ENCODE results near the gene SPATS2. TPM values are rescaled to one million over a fixed set of nuclear protein-coding genes. Genes with fewer than 3 reads are reported as not detected.
"Not testable (repeated sequence)": the region's sequence is repeated elsewhere in the genome, so short reads cannot be mapped to it uniquely, and the experiment has no call there.

SPATS2 gene
- total RNA-seq, 2 donors from 2014 or later: 11.5 to 31.4 TPM

- DNase-seq (ENCODE audit: low spot score) (no peak), ATAC-seq (ENCODE audit: insufficient number of reproducible peaks, low FRiP score, low read depth) (no peak)
- H3K27me3 ChIP-seq (replicated peaks; ENCODE audit: insufficient read depth): no peaks in the 10 kb centered on the region
- H3K27ac ChIP-seq: no peak overlapping the region
- peaks cover 3% of the 10 kb centered on the region for H3K36me3 ChIP-seq
- no peaks in the 10 kb centered on the region for H3K9me3 ChIP-seq
- no peak for TF ChIP-seq CTCF (IDR thresholded peaks at IDR 0.05)
- H3K4me1 ChIP-seq (ENCODE audit: control insufficient read depth in 1 of 2, low read depth in 2 of 2): peaks cover 20 to 27% of the 10 kb centered on the region in 2 donors
- H3K4me3 ChIP-seq: no peak overlapping the region
These were observed 3.3 kb downstream of the SPATS2 start for GRCh38 chr12:49370539-49370938.

- Histone ChIP-seq H3K4me3 (no peak overlapping the region), H3K9me3 (no peaks in the 10 kb centered on the region), H3K36me3 (peaks cover 3% of the 10 kb centered on the region), H3K4me1 (ENCODE audit: control insufficient read depth in 1 of 2, low read depth in 2 of 2) (no peaks in the 10 kb centered on the region), H3K27me3 (replicated peaks; ENCODE audit: insufficient read depth) (no peaks in the 10 kb centered on the region), H3K27ac (no peak overlapping the region)
- ATAC-seq (ENCODE audit: insufficient number of reproducible peaks, low FRiP score, low read depth): no peak
- TF ChIP-seq CTCF (IDR thresholded peaks at IDR 0.05): no peak
- DNase-seq (ENCODE audit: low spot score): no peak
These were observed 8.1 kb downstream of the SPATS2 start for GRCh38 chr12:49375406-49375805.

GRCh38 chr12:49377386-49377785 lies 10.1 kb downstream of the SPATS2 start:
- H3K27ac ChIP-seq: no peak overlapping the region
- ATAC-seq (ENCODE audit: insufficient number of reproducible peaks, low FRiP score, low read depth) (no peak), DNase-seq (ENCODE audit: low spot score) (no peak)
- H3K4me1 ChIP-seq (ENCODE audit: control insufficient read depth in 1 of 2, low read depth in 2 of 2): no peaks in the 10 kb centered on the region
- no peak overlapping the region for H3K4me3 ChIP-seq
- H3K36me3 ChIP-seq: peaks cover 3% of the 10 kb centered on the region
- H3K9me3 ChIP-seq: no peaks in the 10 kb centered on the region
- no peaks in the 10 kb centered on the region for H3K27me3 ChIP-seq (replicated peaks; ENCODE audit: insufficient read depth)
- TF ChIP-seq CTCF (IDR thresholded peaks at IDR 0.05): no peak

GRCh38 chr12:49380184-49380583 lies 12.9 kb downstream of the SPATS2 start:
- H3K27me3 ChIP-seq (replicated peaks; ENCODE audit: insufficient read depth); H3K9me3 ChIP-seq; H3K36me3 ChIP-seq; H3K27ac ChIP-seq; ATAC-seq (ENCODE audit: insufficient number of reproducible peaks, low FRiP score, low read depth); DNase-seq (ENCODE audit: low spot score); H3K4me3 ChIP-seq; H3K4me1 ChIP-seq (ENCODE audit: control insufficient read depth in 1 of 2, low read depth in 2 of 2): not testable (repeated sequence)

- Histone ChIP-seq H3K27me3 (replicated peaks; ENCODE audit: insufficient read depth) (no peaks in the 10 kb centered on the region), H3K4me1 (ENCODE audit: control insufficient read depth in 1 of 2, low read depth in 2 of 2) (no peaks in the 10 kb centered on the region), H3K27ac (no peak overlapping the region), H3K9me3 (no peaks in the 10 kb centered on the region), H3K4me3 (no peak overlapping the region), H3K36me3 (peaks cover 3% of the 10 kb centered on the region)
- no peak for DNase-seq (ENCODE audit: low spot score)
- TF ChIP-seq CTCF (IDR thresholded peaks at IDR 0.05): no peak
- ATAC-seq (ENCODE audit: insufficient number of reproducible peaks, low FRiP score, low read depth): no peak
These were observed 21.6 kb downstream of the SPATS2 start for GRCh38 chr12:49388682-49389386.

- no peak for TF ChIP-seq CTCF (IDR thresholded peaks at IDR 0.05)
- H3K27me3 ChIP-seq (replicated peaks; ENCODE audit: insufficient read depth): no peaks in the 10 kb centered on the region
- H3K27ac ChIP-seq: no peak overlapping the region
- H3K4me3 ChIP-seq: no peak overlapping the region
- H3K9me3 ChIP-seq: no peaks in the 10 kb centered on the region
- DNase-seq (ENCODE audit: low spot score): no peak
- no peaks in the 10 kb centered on the region for H3K4me1 ChIP-seq (ENCODE audit: control insufficient read depth in 1 of 2, low read depth in 2 of 2)
- no peak for ATAC-seq (ENCODE audit: insufficient number of reproducible peaks, low FRiP score, low read depth)
- H3K36me3 ChIP-seq: peaks cover 3% of the 10 kb centered on the region
These were observed 22.1 kb downstream of the SPATS2 start for GRCh38 chr12:49389387-49389703.
